SU-DHL-6 (cell line): ENCODE results near the gene ZFP3.
"Not testable (repeated sequence)": the region's sequence is repeated elsewhere in the genome, so short reads cannot be mapped to it uniquely, and the experiment has no call there.

Source experiments
- H2AFZ ChIP-seq: fragments of 200-600 bp; sonication (generic); 2 replicates; pipeline ENCODE4 v1.6.1; 2014; ENCODE audit warnings: low read depth, mild to moderate bottlenecking, moderate library complexity, mixed read lengths, antibody characterized with exemption, low read length; ENCODE audit not compliant: severe bottlenecking
- H3F3A ChIP-seq: fragments of 200-600 bp; shearing (Covaris generic); 2 replicates; pipeline ENCODE4 v1.6.0; 2016; ENCODE audit warnings: antibody characterized with exemption, mild to moderate bottlenecking; ENCODE audit not compliant: insufficient read depth
- H3K27ac ChIP-seq: fragments of 200-600 bp; sonication (generic); 2 replicates; pipeline ENCODE4 v1.5.1; 2016; ENCODE audit warnings: low read depth, mild to moderate bottlenecking, low read length, moderate library complexity, mixed read lengths
- H3K27me3 ChIP-seq: fragments of 200-600 bp; sonication (generic), shearing (Covaris generic); 2 replicates; pipeline ENCODE4 v1.6.0; 2014; ENCODE audit warnings: mild to moderate bottlenecking, low read length
- H3K36me3 ChIP-seq: fragments of 200-600 bp; sonication (generic); 2 replicates; pipeline ENCODE4 v1.6.1; 2014; ENCODE audit warnings: mild to moderate bottlenecking, low read length, mixed read lengths
- H3K4me2 ChIP-seq: fragments of 300-600, 200-600 bp; shearing (Covaris generic), sonication (generic); 2 replicates; pipeline ENCODE4 v1.6.0; 2014; ENCODE audit warnings: low read length, low read depth, mild to moderate bottlenecking; ENCODE audit not compliant: poor library complexity, severe bottlenecking
- H3K4me3 ChIP-seq: fragments of 200-600 bp; sonication (generic); 2 replicates; pipeline ENCODE4 v1.5.1; 2014; ENCODE audit warnings: antibody characterized with exemption, low read length, mild to moderate bottlenecking, mixed read lengths; ENCODE audit not compliant: insufficient read depth, poor library complexity, severe bottlenecking
- H3K79me2 ChIP-seq: fragments of 200-600 bp; sonication (generic); 2 replicates; pipeline ENCODE4 v1.6.1; 2014; ENCODE audit warnings: mild to moderate bottlenecking, low read length, moderate library complexity; ENCODE audit not compliant: insufficient read depth
- H3K9ac ChIP-seq: fragments of 200-600 bp; sonication (generic); 2 replicates; pipeline ENCODE4 v1.7.0; 2014; ENCODE audit warnings: mild to moderate bottlenecking, low read length
- H3K9me2 ChIP-seq: fragments of 200-600 bp; sonication (generic); replicated peaks from 2 replicates; pipeline ENCODE4 v1.6.1; 2014; ENCODE audit warnings: low read length; ENCODE audit not compliant: insufficient read depth
- H3K9me3 ChIP-seq: fragments of 200-600 bp; sonication (generic); 2 replicates; pipeline ENCODE4 v1.6.1; 2014; ENCODE audit warnings: low read length, mixed read lengths; ENCODE audit not compliant: insufficient read depth
- H4K20me1 ChIP-seq: fragments of 200-600 bp; sonication (generic); 2 replicates; pipeline ENCODE4 v1.6.1; 2014; ENCODE audit warnings: low read depth, mild to moderate bottlenecking, antibody characterized with exemption, low read length, moderate library complexity, mixed read lengths
- CTCF ChIP-seq: fragments of 200-600 bp; sonication (generic); IDR thresholded peaks from one replicate; pipeline ENCODE4 v1.5.1; 2017; ENCODE audit warnings: antibody characterized with exemption, mild to moderate bottlenecking, low read length, moderate library complexity; ENCODE audit not compliant: insufficient read depth, poor library complexity, severe bottlenecking
- EZH2phosphoT487 ChIP-seq: fragments of 200-600 bp; sonication (generic), shearing (Covaris generic); conservative IDR thresholded peaks from 2 replicates; pipeline ENCODE4 v1.6.1; 2018; ENCODE audit warnings: mild to moderate bottlenecking, antibody characterized with exemption, low read length, moderate library complexity, mixed read lengths

ZFP3 gene

GRCh38 chr17:5133311-5133710 lies 55.0 kb downstream of the ZFP3 start:
- Histone ChIP-seq H2AFZ (no peak overlapping the region), H3K79me2 (no peaks in the 10 kb centered on the region), H3K27ac (no peak overlapping the region), H3K9me3 (no peaks in the 10 kb centered on the region), H3F3A (no peaks in the 10 kb centered on the region), H3K36me3 (no peaks in the 10 kb centered on the region), H3K9me2 (no peaks in the 10 kb centered on the region), H3K27me3 (no peaks in the 10 kb centered on the region), H3K4me3 (no peak overlapping the region), H4K20me1 (no peaks in the 10 kb centered on the region), H3K9ac (no peak overlapping the region), H3K4me2 (no peak overlapping the region)
- no peak for TF ChIP-seq CTCF
- no peak for TF ChIP-seq EZH2phosphoT487

- not testable (repeated sequence) for H3F3A ChIP-seq, H3K27me3 ChIP-seq, H3K27ac ChIP-seq, H3K9me3 ChIP-seq, H3K36me3 ChIP-seq, H2AFZ ChIP-seq, H3K79me2 ChIP-seq, H3K9me2 ChIP-seq, H3K4me2 ChIP-seq, H4K20me1 ChIP-seq, H3K4me3 ChIP-seq, H3K9ac ChIP-seq
Measured at GRCh38 chr17:5133961-5134360, 55.7 kb downstream of the ZFP3 start.

GRCh38 chr17:5134571-5134970 lies 56.3 kb downstream of the ZFP3 start:
- not testable (repeated sequence) for H3K9me2 ChIP-seq, H3K9me3 ChIP-seq, H4K20me1 ChIP-seq, H3K4me2 ChIP-seq, H3K4me3 ChIP-seq, H3K79me2 ChIP-seq, H3F3A ChIP-seq, H3K27me3 ChIP-seq, H3K36me3 ChIP-seq, H2AFZ ChIP-seq, H3K27ac ChIP-seq, H3K9ac ChIP-seq

- H3K79me2 ChIP-seq: not testable (repeated sequence)
Measured at GRCh38 chr17:5135131-5135712, 57.0 kb downstream of the ZFP3 start.

GRCh38 chr17:5135726-5136579 lies 57.7 kb downstream of the ZFP3 start:
- no peaks in the 10 kb centered on the region for H3K79me2 ChIP-seq
- no peaks in the 10 kb centered on the region for H3K36me3 ChIP-seq
- H2AFZ ChIP-seq: no peak overlapping the region
- H3K4me3 ChIP-seq: no peak overlapping the region
- H3K9me3 ChIP-seq: no peaks in the 10 kb centered on the region
- no peaks in the 10 kb centered on the region for H4K20me1 ChIP-seq
- H3F3A ChIP-seq: no peaks in the 10 kb centered on the region
- H3K4me2 ChIP-seq: no peak overlapping the region
- no peak overlapping the region for H3K9ac ChIP-seq
- no peaks in the 10 kb centered on the region for H3K9me2 ChIP-seq
- no peak for TF ChIP-seq EZH2phosphoT487
- no peak for TF ChIP-seq CTCF
- no peak overlapping the region for H3K27ac ChIP-seq
- no peaks in the 10 kb centered on the region for H3K27me3 ChIP-seq

More at GRCh38 chr17:5135131-5135712, 57.0 kb downstream of the ZFP3 start:
- H3K4me2 ChIP-seq, H3K9me3 ChIP-seq, H2AFZ ChIP-seq, H3K36me3 ChIP-seq, H3K9me2 ChIP-seq, H3F3A ChIP-seq, H3K27ac ChIP-seq, H3K9ac ChIP-seq, H3K4me3 ChIP-seq, H3K27me3 ChIP-seq, H4K20me1 ChIP-seq: not testable (repeated sequence)

GRCh38 chr17:5136580-5137412 lies 58.5 kb downstream of the ZFP3 start:
- not testable (repeated sequence) for H3K27me3 ChIP-seq, H3K79me2 ChIP-seq, H3K36me3 ChIP-seq, H3K9ac ChIP-seq, H2AFZ ChIP-seq, H3K4me2 ChIP-seq, H3K9me2 ChIP-seq, H3K9me3 ChIP-seq, H3F3A ChIP-seq, H3K27ac ChIP-seq, H4K20me1 ChIP-seq, H3K4me3 ChIP-seq
